IPS-NIHi7 (cell line): Measurements from ENCODE around the gene C8A.

Source experiments
- DNase-seq: peaks from one replicate; pipeline ENCODE4 v3.0.0; 2012; ENCODE audit warnings: mixed read lengths; ENCODE audit errors: extremely low spot score

C8A gene

GRCh38 chr1:56966698-56966999 is 112.1 kb downstream of the C8A start:
- DNase-seq = no peak

- no peak for DNase-seq
Measured at GRCh38 chr1:56967355-56967754, 112.8 kb downstream of the C8A start.
